OCI-LY1 (cell line): Measurements from ENCODE around the gene IFNA2.

Source experiments
- EZH2 ChIP-seq: fragments of 200-600 bp; sonication (generic), shearing (Covaris generic); IDR thresholded peaks from 2 replicates; pipeline ENCODE4 v1.8.0; 2017; ENCODE audit warnings: borderline replicate concordance, mixed run types, mild to moderate bottlenecking, antibody characterized with exemption, low read length, moderate library complexity, mixed read lengths
- TF ChIP-seq, protein P1 (sequence below): fragments of 200-600 bp; sonication (generic), shearing (Covaris generic); IDR thresholded peaks from 2 replicates; pipeline ENCODE4 v1.5.1; 2017; ENCODE audit warnings: mild to moderate bottlenecking, antibody characterized with exemption, low read length, moderate library complexity, mixed read lengths

DNA sequence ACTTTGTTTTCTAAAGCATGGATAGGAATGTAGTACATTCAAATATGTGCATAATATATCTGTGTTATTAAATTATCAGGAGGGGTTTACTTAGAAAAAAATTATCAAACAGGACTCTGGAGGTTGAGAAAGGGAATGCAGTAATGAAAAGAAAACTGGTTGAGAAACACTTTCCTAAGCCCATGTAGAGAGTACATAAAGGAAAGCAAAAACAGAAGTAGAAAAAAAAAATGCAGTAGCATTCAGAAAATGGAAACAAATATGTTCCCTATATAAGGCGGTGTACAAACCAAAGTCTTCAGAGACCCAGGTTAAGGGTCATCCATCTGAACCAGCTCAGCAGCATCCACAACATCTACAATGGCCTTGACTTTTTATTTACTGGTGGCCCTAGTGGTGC is 23.6 kb upstream of the IFNA2 start, which contains the start of gene IFNA8:
- TF ChIP-seq, protein P1, sequence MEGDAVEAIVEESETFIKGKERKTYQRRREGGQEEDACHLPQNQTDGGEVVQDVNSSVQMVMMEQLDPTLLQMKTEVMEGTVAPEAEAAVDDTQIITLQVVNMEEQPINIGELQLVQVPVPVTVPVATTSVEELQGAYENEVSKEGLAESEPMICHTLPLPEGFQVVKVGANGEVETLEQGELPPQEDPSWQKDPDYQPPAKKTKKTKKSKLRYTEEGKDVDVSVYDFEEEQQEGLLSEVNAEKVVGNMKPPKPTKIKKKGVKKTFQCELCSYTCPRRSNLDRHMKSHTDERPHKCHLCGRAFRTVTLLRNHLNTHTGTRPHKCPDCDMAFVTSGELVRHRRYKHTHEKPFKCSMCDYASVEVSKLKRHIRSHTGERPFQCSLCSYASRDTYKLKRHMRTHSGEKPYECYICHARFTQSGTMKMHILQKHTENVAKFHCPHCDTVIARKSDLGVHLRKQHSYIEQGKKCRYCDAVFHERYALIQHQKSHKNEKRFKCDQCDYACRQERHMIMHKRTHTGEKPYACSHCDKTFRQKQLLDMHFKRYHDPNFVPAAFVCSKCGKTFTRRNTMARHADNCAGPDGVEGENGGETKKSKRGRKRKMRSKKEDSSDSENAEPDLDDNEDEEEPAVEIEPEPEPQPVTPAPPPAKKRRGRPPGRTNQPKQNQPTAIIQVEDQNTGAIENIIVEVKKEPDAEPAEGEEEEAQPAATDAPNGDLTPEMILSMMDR = no peak
- no peak for TF ChIP-seq EZH2
